ENCODE data around the gene DYNLT1. TPM values are rescaled to one million over a fixed set of nuclear protein-coding genes. Genes with fewer than 3 reads are reported as not detected.

Gene DYNLT1
- total RNA-seq, 6 experiments from 2014 or later: 31.5 to 69.5 (median 40.0) TPM

GRCh38 chr6:158643836-158644230 lies 710 bp downstream of the DYNLT1 start:
- TF ChIP-seq POLR2A (IDR thresholded peaks at IDR 0.05) (no peak), CTCF (IDR thresholded peaks at IDR 0.05) (no peak)
- H3K27ac ChIP-seq: peak overlapping the region; percentile 92 to 97 (median 92)
- DNase-seq (no peak), ATAC-seq (no peak)
- H3K4me3 ChIP-seq: peak overlapping the region; percentile 82 to 100 (median 97)
- intact Hi-C loops (cut with DNase I): no loop called here
- no peaks in the 10 kb centered on the region for H3K27me3 ChIP-seq
- H3K4me1 ChIP-seq: peaks cover 0 to 16% (median 9%) of the 10 kb centered on the region in 4 donors
- 2% methylated on average over 11 of the region's 21 CpGs for WGBS (ENCODE audit: insufficient coverage, low coverage, low lambda C conversion rate, missing lambda C conversion rate)
- H3K9me3 ChIP-seq: no peaks in the 10 kb centered on the region
- H3K36me3 ChIP-seq: peaks cover 0 to 4% (median 0%) of the 10 kb centered on the region in 4 donors

GRCh38 chr6:158642097-158642601 lies 2.4 kb downstream of the DYNLT1 start:
- peak in 1 of 3 donors; percentile 42 for DNase-seq
- Histone ChIP-seq H3K9me3 (no peaks in the 10 kb centered on the region), H3K36me3 (peaks cover 0 to 6% (median 2%) of the 10 kb centered on the region in 4 donors), H3K4me1 (peaks cover 0 to 16% (median 9%) of the 10 kb centered on the region in 4 donors), H3K27ac (peak overlapping the region in 2 of 3 donors; percentile 20 to 97), H3K27me3 (no peaks in the 10 kb centered on the region), H3K4me3 (no peak overlapping the region)
- peak in 1 of 4 donors; percentile 33 for ATAC-seq
- intact Hi-C loops (cut with DNase I): no loop called here
- no peak for TF ChIP-seq POLR2A (IDR thresholded peaks at IDR 0.05)
- TF ChIP-seq CTCF (IDR thresholded peaks at IDR 0.05): no peak
- 64% methylated on average over 7 of the region's 8 CpGs for WGBS (ENCODE audit: insufficient coverage, low coverage, low lambda C conversion rate, missing lambda C conversion rate)

GRCh38 chr6:158640519-158640918 lies 4.0 kb downstream of the DYNLT1 start:
- Histone ChIP-seq H3K9me3 (no peaks in the 10 kb centered on the region), H3K27me3 (no peaks in the 10 kb centered on the region), H3K36me3 (peaks cover 0 to 14% (median 5%) of the 10 kb centered on the region in 4 donors), H3K27ac (no peak overlapping the region), H3K4me1 (peaks cover 0 to 16% (median 9%) of the 10 kb centered on the region in 4 donors), H3K4me3 (no peak overlapping the region)
- peak in 1 of 3 donors; percentile 36 for DNase-seq
- no peak for TF ChIP-seq CTCF (IDR thresholded peaks at IDR 0.05)
- TF ChIP-seq POLR2A (IDR thresholded peaks at IDR 0.05): no peak
- no peak for ATAC-seq
- WGBS (ENCODE audit: insufficient coverage, low coverage, low lambda C conversion rate, missing lambda C conversion rate): 71% methylated on average over 1 of the region's 2 CpGs
- intact Hi-C loops (cut with DNase I): no loop called here

- ATAC-seq: no peak
- peak in 1 of 3 donors; percentile 31 for DNase-seq
- Histone ChIP-seq H3K36me3 (peaks cover 0 to 26% (median 9%) of the 10 kb centered on the region in 4 donors), H3K27me3 (no peaks in the 10 kb centered on the region), H3K4me1 (peaks cover 0 to 16% (median 9%) of the 10 kb centered on the region in 4 donors), H3K9me3 (no peaks in the 10 kb centered on the region), H3K27ac (no peak overlapping the region), H3K4me3 (no peak overlapping the region)
- TF ChIP-seq CTCF (IDR thresholded peaks at IDR 0.05): no peak
- no peak for TF ChIP-seq POLR2A (IDR thresholded peaks at IDR 0.05)
- intact Hi-C loops (cut with DNase I): no loop called here
- 89% methylated on average over 4 of the region's 5 CpGs for WGBS (ENCODE audit: insufficient coverage, low coverage, low lambda C conversion rate, missing lambda C conversion rate)
Observed at GRCh38 chr6:158639056-158639455, 5.5 kb downstream of the DYNLT1 start.

All from right lobe of liver (tissue), 6 donors.